GM12801 (cell line): ENCODE measurements around the gene SCMH1.

ENCODE experiments used
- CTCF ChIP-seq: IDR thresholded peaks from one replicate; pipeline ENCODE4 v1.5.1; 2011; ENCODE audit warnings: control low read depth; ENCODE audit not compliant: insufficient read length; ENCODE audit errors: extremely low read depth

The SCMH1 gene

DNA sequence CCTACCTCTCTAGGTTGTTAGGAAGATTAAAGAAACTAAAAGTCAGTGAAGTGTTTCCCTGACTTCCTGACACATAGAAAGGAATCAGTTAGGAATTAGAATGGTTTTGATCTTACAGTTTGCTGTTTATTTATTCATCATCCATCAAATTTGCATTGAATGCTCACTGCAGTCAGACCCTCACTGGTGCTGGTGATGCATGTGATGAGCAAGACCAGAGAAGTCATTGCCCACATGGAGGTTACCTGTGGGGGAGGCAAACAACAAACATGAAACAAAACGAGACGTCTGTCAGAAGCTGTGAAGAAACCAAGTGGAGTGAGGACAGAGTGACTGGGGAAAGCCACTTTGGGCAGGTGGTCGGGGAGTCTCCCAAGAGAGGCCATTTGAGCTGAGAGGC, 256.2 kb downstream of the SCMH1 start:
- no peak for TF ChIP-seq CTCF

GRCh38 chr1:40985161-40985560, 256.9 kb downstream of the SCMH1 start:
- no peak for TF ChIP-seq CTCF

- TF ChIP-seq CTCF: no peak
Observed at GRCh38 chr1:40984531-40984930, 257.6 kb downstream of the SCMH1 start.

- TF ChIP-seq CTCF: no peak
Observed at GRCh38 chr1:40984066-40984465, 258.0 kb downstream of the SCMH1 start.

- TF ChIP-seq CTCF: no peak
Observed at GRCh38 chr1:40983286-40983685, 258.8 kb downstream of the SCMH1 start.

GRCh38 chr1:40982721-40983120, 259.4 kb downstream of the SCMH1 start:
- no peak for TF ChIP-seq CTCF

DNA sequence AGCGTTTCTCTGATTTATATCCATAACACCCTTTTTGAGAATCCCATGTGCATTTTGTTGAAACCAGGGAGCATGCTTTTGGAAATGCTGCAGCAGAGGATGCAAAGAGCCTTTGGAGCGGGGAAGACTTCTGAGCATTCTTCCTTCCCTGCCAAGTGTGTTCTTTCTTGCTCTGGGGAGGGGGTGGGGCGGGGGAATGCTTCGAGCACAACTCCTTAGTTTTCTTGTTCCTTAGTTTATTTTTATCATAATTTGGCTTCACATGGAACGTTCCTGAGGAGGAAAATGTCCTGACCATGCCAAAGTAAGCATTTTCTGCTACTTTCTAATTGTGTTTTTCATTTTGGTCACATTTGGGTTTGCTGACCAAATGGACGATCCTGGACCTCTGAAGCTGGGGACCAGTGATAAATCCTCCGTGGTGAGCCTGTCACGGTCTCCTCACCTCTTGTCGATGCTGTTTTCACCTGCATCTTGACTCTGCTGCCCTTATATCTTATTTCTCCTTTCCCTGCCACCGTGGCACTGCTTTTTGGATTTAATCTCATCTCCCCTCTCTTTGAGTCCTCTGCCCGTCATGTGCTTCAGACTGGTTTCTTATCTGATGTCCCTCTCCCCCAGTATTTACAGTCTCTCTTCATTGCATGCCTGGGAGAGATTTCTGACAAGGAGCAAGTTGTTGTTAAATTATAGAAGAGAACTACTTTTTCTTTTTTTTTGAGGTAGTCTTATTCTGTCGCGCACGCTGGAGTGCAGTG, 260.2 kb downstream of the SCMH1 start:
- no peak for TF ChIP-seq CTCF
